HUES64 (cell line): ENCODE data around the gene PROK2.

ENCODE experiments used
- H3K27ac ChIP-seq: 2 replicates; pipeline ENCODE4 v1.7.0; 2013; ENCODE audit warnings: low read depth, low read length, inconsistent platforms
- H3K27me3 ChIP-seq: 2 replicates; pipeline ENCODE4 v1.6.1; 2013; ENCODE audit warnings: mild to moderate bottlenecking, low read length; ENCODE audit not compliant: insufficient read depth
- H3K36me3 ChIP-seq: 2 replicates; pipeline ENCODE4 v1.6.1; 2013; ENCODE audit warnings: mild to moderate bottlenecking, low read length; ENCODE audit not compliant: insufficient read depth
- H3K4me1 ChIP-seq: 2 replicates; pipeline ENCODE4 v1.6.1; 2013; ENCODE audit warnings: mild to moderate bottlenecking, low read length, moderate library complexity; ENCODE audit not compliant: insufficient read depth
- H3K4me3 ChIP-seq: 2 replicates; pipeline ENCODE4 v1.5.1; 2013; ENCODE audit warnings: mild to moderate bottlenecking, low read length, moderate library complexity
- H3K9ac ChIP-seq: 2 replicates; pipeline ENCODE4 v1.6.1; 2013; ENCODE audit warnings: mild to moderate bottlenecking, low read depth, low read length
- H3K9me3 ChIP-seq: 2 replicates; pipeline ENCODE4 v1.6.1; 2013; ENCODE audit warnings: low read depth, low read length; ENCODE audit not compliant: insufficient read depth
- WGBS: fragments of 150-250, 120-280 bp; methylation state at CpG from one replicate; pipeline ENCODE4 v1.1.7; 2013; ENCODE audit warnings: missing lambda C conversion rate; 5-methylcytosine and 5-hydroxymethylcytosine counted together

Gene PROK2

DNA sequence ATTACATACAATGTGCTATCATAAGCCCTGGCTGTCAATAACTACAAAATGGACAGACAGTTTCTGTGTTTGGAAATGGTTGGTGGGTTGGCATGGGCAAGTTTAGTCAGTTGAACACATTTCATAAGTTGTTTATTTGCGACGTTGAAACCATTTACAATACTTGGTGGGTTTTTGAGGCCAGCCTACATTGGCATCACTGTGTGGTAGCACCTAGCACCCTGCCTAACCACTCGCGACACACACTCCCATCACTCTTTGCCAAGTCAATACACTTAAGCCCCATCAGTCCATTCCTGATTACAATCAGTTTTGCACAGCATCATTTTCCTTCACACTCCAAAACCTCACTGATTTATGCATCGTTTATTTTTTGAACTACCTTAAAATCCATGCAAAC, 13.8 kb downstream of the PROK2 start:
- WGBS = 92% methylated on average over 5 of the region's 5 CpGs
- H3K27me3 ChIP-seq = no peaks in the 10 kb centered on the region
- H3K4me1 ChIP-seq = peaks cover 28% of the 10 kb centered on the region
- H3K27ac ChIP-seq = no peak overlapping the region
- H3K9me3 ChIP-seq = no peaks in the 10 kb centered on the region
- H3K36me3 ChIP-seq = no peaks in the 10 kb centered on the region
- H3K4me3 ChIP-seq = no peak overlapping the region
- H3K9ac ChIP-seq = no peak overlapping the region

- WGBS = 88% methylated on average over 3 of the region's 5 CpGs
- Histone ChIP-seq H3K4me3 (no peak overlapping the region), H3K36me3 (no peaks in the 10 kb centered on the region), H3K9me3 (no peaks in the 10 kb centered on the region), H3K9ac (no peak overlapping the region), H3K27me3 (peaks cover 5% of the 10 kb centered on the region; the same call in 1 of the 2 replicates), H3K4me1 (peaks cover 2% of the 10 kb centered on the region; the same call in 1 of the 2 replicates), H3K27ac (no peak overlapping the region)
These were observed 21.5 kb downstream of the PROK2 start for GRCh38 chr3:71763426-71763825.

- peaks cover 33% of the 10 kb centered on the region for H3K27me3 ChIP-seq
- H3K4me1 ChIP-seq = peaks cover 8% of the 10 kb centered on the region
- H3K9me3 ChIP-seq = no peaks in the 10 kb centered on the region
- no peak overlapping the region for H3K27ac ChIP-seq
- no peaks in the 10 kb centered on the region for H3K36me3 ChIP-seq
- no peak overlapping the region for H3K9ac ChIP-seq
- H3K4me3 ChIP-seq = no peak overlapping the region
- 82% methylated on average over 1 of the region's 1 CpG for WGBS
These were observed 24.8 kb downstream of the PROK2 start for GRCh38 chr3:71760140-71760539.

GRCh38 chr3:71759401-71759800, 25.5 kb downstream of the PROK2 start:
- peaks cover 11% of the 10 kb centered on the region for H3K4me1 ChIP-seq
- H3K9ac ChIP-seq = no peak overlapping the region
- H3K27ac ChIP-seq = no peak overlapping the region
- no peaks in the 10 kb centered on the region for H3K9me3 ChIP-seq
- H3K27me3 ChIP-seq = peaks cover 40% of the 10 kb centered on the region
- H3K4me3 ChIP-seq = no peak overlapping the region
- WGBS = 87% methylated on average over 5 of the region's 5 CpGs
- no peaks in the 10 kb centered on the region for H3K36me3 ChIP-seq

- Histone ChIP-seq H3K9ac (no peak overlapping the region), H3K36me3 (no peaks in the 10 kb centered on the region), H3K27ac (no peak overlapping the region), H3K9me3 (no peaks in the 10 kb centered on the region), H3K4me1 (peaks cover 11% of the 10 kb centered on the region), H3K27me3 (peaks cover 52% of the 10 kb centered on the region), H3K4me3 (no peak overlapping the region)
- WGBS = 87% methylated on average over 2 of the region's 2 CpGs
These were observed 26.9 kb downstream of the PROK2 start for GRCh38 chr3:71758091-71758490.

- peaks cover 15% of the 10 kb centered on the region for H3K4me1 ChIP-seq
- H3K27me3 ChIP-seq = peaks cover 68% of the 10 kb centered on the region
- WGBS = 26% methylated on average over 65 of the region's 65 CpGs
- no peaks in the 10 kb centered on the region for H3K9me3 ChIP-seq
- peak overlapping the region; percentile 69 for H3K4me3 ChIP-seq
- peak overlapping the region; percentile 75 for H3K9ac ChIP-seq
- H3K27ac ChIP-seq = no peak overlapping the region
- H3K36me3 ChIP-seq = no peaks in the 10 kb centered on the region
These were observed 30.2 kb downstream of the PROK2 start for GRCh38 chr3:71754610-71755253.

GRCh38 chr3:71753701-71754609, 31.0 kb downstream of the PROK2 start, which contains the start of gene GPR27:
Gene GPR27 (plus strand): TSS chr3:71753855. CDS start chr3:71754050, 195 bp downstream.
- peaks cover 15% of the 10 kb centered on the region for H3K4me1 ChIP-seq
- no peaks in the 10 kb centered on the region for H3K9me3 ChIP-seq
- H3K36me3 ChIP-seq = no peaks in the 10 kb centered on the region
- H3K27ac ChIP-seq = no peak within 1 kb of the TSS
- H3K27me3 ChIP-seq = peaks cover 68% of the 10 kb centered on the region
- peak within 1 kb of the TSS; percentile 69 for H3K4me3 ChIP-seq
- under 1% methylated on average over 131 of the region's 131 CpGs for WGBS
- peak within 1 kb of the TSS; percentile 75 for H3K9ac ChIP-seq

DNA sequence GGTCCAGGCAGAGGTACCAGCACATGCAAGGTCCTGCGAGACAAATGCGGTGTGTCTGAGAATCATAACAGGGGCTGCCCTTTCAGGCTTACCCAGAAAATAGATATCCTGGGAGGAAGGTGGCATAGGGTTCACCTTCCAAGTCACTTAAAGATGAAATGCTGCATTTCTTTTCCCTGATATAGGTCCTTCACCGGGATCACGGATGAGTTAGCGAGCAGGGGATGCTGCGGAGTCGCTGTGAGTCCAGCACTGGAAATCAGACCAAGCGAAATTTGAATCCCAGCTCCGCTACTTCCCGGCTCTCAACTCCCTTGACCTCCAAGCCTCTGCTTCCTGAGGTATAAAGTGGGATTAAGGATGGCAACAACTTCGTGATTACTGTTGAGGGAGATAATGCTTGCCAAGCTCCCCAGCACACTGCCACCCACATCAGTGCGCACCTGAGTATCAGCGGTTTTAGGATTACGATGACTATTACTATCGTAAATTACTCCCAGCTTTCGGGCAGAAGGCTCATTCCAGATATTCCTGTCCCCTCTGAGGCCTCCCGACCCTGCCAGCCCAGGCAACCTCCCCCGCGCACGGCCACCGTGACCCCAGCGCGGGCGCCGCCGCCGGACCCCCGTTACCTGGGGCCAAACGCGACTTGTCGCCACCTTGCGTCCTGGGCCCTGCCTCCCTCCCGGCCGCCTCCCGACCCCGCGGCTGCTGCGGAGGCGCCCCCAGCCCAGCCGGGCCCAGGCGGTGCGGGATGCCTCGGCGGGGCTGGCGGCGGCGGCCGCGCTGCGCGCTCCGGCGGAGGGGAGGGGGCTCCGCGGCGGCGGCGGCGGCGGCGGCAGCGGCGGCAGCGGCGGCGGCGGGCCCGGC, 31.9 kb downstream of the PROK2 start:
- 7% methylated on average over 68 of the region's 68 CpGs for WGBS
- no peaks in the 10 kb centered on the region for H3K9me3 ChIP-seq
- H3K27me3 ChIP-seq = peaks cover 65% of the 10 kb centered on the region
- H3K9ac ChIP-seq = 0 out of 2 replicates have a peak overlapping the region, but pooled peaks have one; percentile 10
- H3K4me3 ChIP-seq = peak overlapping the region; percentile 69
- peaks cover 15% of the 10 kb centered on the region for H3K4me1 ChIP-seq
- H3K36me3 ChIP-seq = no peaks in the 10 kb centered on the region
- H3K27ac ChIP-seq = no peak overlapping the region

DNA sequence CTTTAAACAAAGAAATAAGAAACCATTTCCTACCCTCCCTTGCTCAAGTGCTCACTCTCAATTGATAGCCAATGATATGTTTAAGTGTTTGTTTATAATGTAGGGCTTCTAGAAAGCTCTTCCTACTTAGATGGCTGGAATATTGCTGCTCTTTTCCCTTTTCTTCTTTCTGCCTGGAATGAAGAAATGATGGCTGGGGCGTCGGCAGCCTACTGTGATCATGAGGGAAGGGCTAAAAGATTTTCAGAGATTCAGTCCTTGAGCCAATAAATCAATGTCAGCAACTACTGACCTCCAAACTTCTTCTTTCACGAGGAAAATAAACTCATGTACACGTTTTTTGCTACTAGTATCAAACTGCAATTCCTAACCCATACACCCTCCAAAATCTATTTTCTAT, 33.3 kb downstream of the PROK2 start:
- H3K4me3 ChIP-seq = no peak overlapping the region
- no peaks in the 10 kb centered on the region for H3K9me3 ChIP-seq
- no peak overlapping the region for H3K27ac ChIP-seq
- no peaks in the 10 kb centered on the region for H3K36me3 ChIP-seq
- peaks cover 15% of the 10 kb centered on the region for H3K4me1 ChIP-seq
- whole genome bisulfite sequencing = 87% methylated on average over 2 of the region's 4 CpGs
- no peak overlapping the region for H3K9ac ChIP-seq
- peaks cover 55% of the 10 kb centered on the region for H3K27me3 ChIP-seq

GRCh38 chr3:71744738-71745137, 40.2 kb downstream of the PROK2 start:
- Histone ChIP-seq H3K9ac (no peak overlapping the region), H3K4me1 (no peaks in the 10 kb centered on the region), H3K27ac (no peak overlapping the region), H3K4me3 (no peak overlapping the region), H3K27me3 (no peaks in the 10 kb centered on the region), H3K36me3 (no peaks in the 10 kb centered on the region), H3K9me3 (peaks cover 27% of the 10 kb centered on the region)
- WGBS = 89% methylated on average over 2 of the region's 3 CpGs
